HUES48 (cell line): ENCODE results near the gene ADARB2.

ENCODE experiments used
- H3K27ac ChIP-seq: one replicate; pipeline ENCODE4 v1.7.0; 2013; ENCODE audit warnings: low read depth, low read length, inconsistent platforms
- H3K27me3 ChIP-seq: 2 replicates; pipeline ENCODE4 v1.6.1; 2013; ENCODE audit warnings: mild to moderate bottlenecking, low read length; ENCODE audit not compliant: control insufficient read depth, insufficient read depth
- H3K36me3 ChIP-seq: 2 replicates; pipeline ENCODE4 v1.6.1; 2013; ENCODE audit warnings: low read length; ENCODE audit not compliant: control insufficient read depth, insufficient read depth
- H3K4me1 ChIP-seq: 2 replicates; pipeline ENCODE4 v1.6.1; 2013; ENCODE audit warnings: mild to moderate bottlenecking, low read length; ENCODE audit not compliant: control insufficient read depth, insufficient read depth
- H3K4me3 ChIP-seq: 2 replicates; pipeline ENCODE4 v1.5.1; 2013; ENCODE audit warnings: mild to moderate bottlenecking, low read depth, low read length
- H3K9ac ChIP-seq: 2 replicates; pipeline ENCODE4 v1.6.1; 2013; ENCODE audit warnings: mild to moderate bottlenecking, low read depth, low read length, moderate library complexity
- H3K9me3 ChIP-seq: 2 replicates; pipeline ENCODE4 v1.6.1; 2013; ENCODE audit warnings: low read length; ENCODE audit not compliant: control insufficient read depth, insufficient read depth

ADARB2 gene

GRCh38 chr10:1509011-1509530, 228.3 kb downstream of the ADARB2 start:
- Histone ChIP-seq H3K9me3 (no peaks in the 10 kb centered on the region), H3K36me3 (no peaks in the 10 kb centered on the region), H3K4me3 (no peak overlapping the region), H3K9ac (no peak overlapping the region), H3K27ac (no peak overlapping the region), H3K4me1 (no peaks in the 10 kb centered on the region), H3K27me3 (no peaks in the 10 kb centered on the region)

GRCh38 chr10:1508096-1508495, 229.2 kb downstream of the ADARB2 start:
- no peaks in the 10 kb centered on the region for H3K36me3 ChIP-seq

GRCh38 chr10:1507436-1507835, 229.9 kb downstream of the ADARB2 start:
- Histone ChIP-seq H3K9ac (no peak overlapping the region), H3K27ac (no peak overlapping the region), H3K36me3 (no peaks in the 10 kb centered on the region), H3K4me1 (no peaks in the 10 kb centered on the region), H3K9me3 (no peaks in the 10 kb centered on the region), H3K27me3 (no peaks in the 10 kb centered on the region), H3K4me3 (no peak overlapping the region)

More at GRCh38 chr10:1508096-1508495, 229.2 kb downstream of the ADARB2 start:
- Histone ChIP-seq H3K27me3 (no peaks in the 10 kb centered on the region), H3K4me1 (no peaks in the 10 kb centered on the region), H3K9ac (no peak overlapping the region), H3K4me3 (no peak overlapping the region), H3K9me3 (no peaks in the 10 kb centered on the region), H3K27ac (no peak overlapping the region)

GRCh38 chr10:1504940-1505339, 232.4 kb downstream of the ADARB2 start:
- H3K4me3 ChIP-seq = no peak overlapping the region
- no peak overlapping the region for H3K27ac ChIP-seq
- no peaks in the 10 kb centered on the region for H3K36me3 ChIP-seq
- no peaks in the 10 kb centered on the region for H3K9me3 ChIP-seq
- H3K4me1 ChIP-seq = no peaks in the 10 kb centered on the region; the same call in 1 of the 2 replicates
- no peak overlapping the region for H3K9ac ChIP-seq
- no peaks in the 10 kb centered on the region for H3K27me3 ChIP-seq

- Histone ChIP-seq H3K9me3 (no peaks in the 10 kb centered on the region), H3K9ac (no peak overlapping the region), H3K4me1 (no peaks in the 10 kb centered on the region; the same call in 1 of the 2 replicates), H3K4me3 (no peak overlapping the region), H3K36me3 (no peaks in the 10 kb centered on the region), H3K27me3 (no peaks in the 10 kb centered on the region), H3K27ac (no peak overlapping the region)
Observed at GRCh38 chr10:1504286-1504685, 233.0 kb downstream of the ADARB2 start.

- Histone ChIP-seq H3K9ac (no peak overlapping the region), H3K27me3 (no peaks in the 10 kb centered on the region), H3K27ac (no peak overlapping the region), H3K36me3 (no peaks in the 10 kb centered on the region), H3K4me1 (no peaks in the 10 kb centered on the region; the same call in 1 of the 2 replicates), H3K4me3 (no peak overlapping the region), H3K9me3 (no peaks in the 10 kb centered on the region)
Observed at GRCh38 chr10:1502451-1502850, 234.9 kb downstream of the ADARB2 start.

- Histone ChIP-seq H3K4me1 (no peaks in the 10 kb centered on the region; the same call in 1 of the 2 replicates), H3K4me3 (no peak overlapping the region), H3K9me3 (no peaks in the 10 kb centered on the region), H3K27ac (no peak overlapping the region), H3K27me3 (no peaks in the 10 kb centered on the region), H3K9ac (no peak overlapping the region), H3K36me3 (no peaks in the 10 kb centered on the region)
Observed at GRCh38 chr10:1499359-1499957, 237.9 kb downstream of the ADARB2 start.

GRCh38 chr10:1498746-1499358, 238.5 kb downstream of the ADARB2 start:
- H3K27ac ChIP-seq = no peak overlapping the region
- H3K36me3 ChIP-seq = no peaks in the 10 kb centered on the region
- no peaks in the 10 kb centered on the region for H3K27me3 ChIP-seq
- H3K4me1 ChIP-seq = no peaks in the 10 kb centered on the region; the same call in 1 of the 2 replicates
- no peak overlapping the region for H3K4me3 ChIP-seq
- no peak overlapping the region for H3K9ac ChIP-seq
- H3K9me3 ChIP-seq = no peaks in the 10 kb centered on the region

- H3K9me3 ChIP-seq = no peaks in the 10 kb centered on the region
Observed at GRCh38 chr10:1495915-1496517, 241.3 kb downstream of the ADARB2 start.

GRCh38 chr10:1492641-1493040, 244.7 kb downstream of the ADARB2 start:
- H3K27ac ChIP-seq = no peak overlapping the region

More at GRCh38 chr10:1495915-1496517, 241.3 kb downstream of the ADARB2 start:
- Histone ChIP-seq H3K9ac (no peak overlapping the region), H3K27me3 (no peaks in the 10 kb centered on the region), H3K27ac (no peak overlapping the region), H3K4me1 (no peaks in the 10 kb centered on the region; the same call in 1 of the 2 replicates), H3K4me3 (no peak overlapping the region), H3K36me3 (no peaks in the 10 kb centered on the region)

GRCh38 chr10:1491901-1492300, 245.4 kb downstream of the ADARB2 start:
- no peak overlapping the region for H3K27ac ChIP-seq
- H3K4me1 ChIP-seq = no peaks in the 10 kb centered on the region
- H3K27me3 ChIP-seq = no peaks in the 10 kb centered on the region
- no peaks in the 10 kb centered on the region for H3K9me3 ChIP-seq
- H3K4me3 ChIP-seq = no peak overlapping the region
- H3K9ac ChIP-seq = no peak overlapping the region
- H3K36me3 ChIP-seq = no peaks in the 10 kb centered on the region

More at GRCh38 chr10:1492641-1493040, 244.7 kb downstream of the ADARB2 start:
- no peaks in the 10 kb centered on the region for H3K9me3 ChIP-seq
- H3K36me3 ChIP-seq = no peaks in the 10 kb centered on the region
- H3K4me3 ChIP-seq = no peak overlapping the region
- no peak overlapping the region for H3K9ac ChIP-seq
- H3K27me3 ChIP-seq = no peaks in the 10 kb centered on the region
- H3K4me1 ChIP-seq = no peaks in the 10 kb centered on the region
